ENCODE results near the gene KCNK10. TPM values are rescaled to one million over a fixed set of nuclear protein-coding genes. Genes with fewer than 3 reads are reported as not detected.

The KCNK10 gene
- total RNA-seq, 2 donors from 2014 or later = not detected

DNA sequence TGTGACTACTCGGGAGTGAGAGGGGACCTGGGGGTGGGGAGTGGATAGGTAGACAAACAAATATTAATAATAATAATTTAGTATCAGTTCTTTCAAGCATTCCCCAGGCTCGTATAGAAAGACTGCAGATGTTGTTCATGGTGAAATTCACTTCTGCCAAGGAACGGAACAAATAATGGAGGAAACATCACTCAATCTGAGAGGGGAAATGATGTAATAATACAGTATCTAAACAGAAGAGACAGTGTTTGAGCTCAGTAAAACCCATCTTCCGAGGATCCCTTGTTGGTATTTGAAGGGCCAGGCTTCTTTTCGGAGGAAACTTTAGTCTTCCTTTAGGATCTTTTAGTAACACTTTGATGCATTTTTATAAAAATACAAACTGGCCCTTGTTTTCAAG lies 114.2 kb downstream of the KCNK10 start:
- no peaks in the 10 kb centered on the region for H3K4me1 ChIP-seq (ENCODE audit: control insufficient read depth in 1 of 2, low read depth in 2 of 2)
- H3K27ac ChIP-seq = no peak overlapping the region
- H3K36me3 ChIP-seq = no peaks in the 10 kb centered on the region
- ATAC-seq (ENCODE audit: insufficient number of reproducible peaks, low FRiP score, low read depth) (no peak), DNase-seq (ENCODE audit: low spot score) (no peak)
- no peaks in the 10 kb centered on the region for H3K27me3 ChIP-seq (replicated peaks; ENCODE audit: insufficient read depth)
- TF ChIP-seq CTCF (IDR thresholded peaks at IDR 0.05) = no peak
- no peak overlapping the region for H3K4me3 ChIP-seq
- no peaks in the 10 kb centered on the region for H3K9me3 ChIP-seq

DNA sequence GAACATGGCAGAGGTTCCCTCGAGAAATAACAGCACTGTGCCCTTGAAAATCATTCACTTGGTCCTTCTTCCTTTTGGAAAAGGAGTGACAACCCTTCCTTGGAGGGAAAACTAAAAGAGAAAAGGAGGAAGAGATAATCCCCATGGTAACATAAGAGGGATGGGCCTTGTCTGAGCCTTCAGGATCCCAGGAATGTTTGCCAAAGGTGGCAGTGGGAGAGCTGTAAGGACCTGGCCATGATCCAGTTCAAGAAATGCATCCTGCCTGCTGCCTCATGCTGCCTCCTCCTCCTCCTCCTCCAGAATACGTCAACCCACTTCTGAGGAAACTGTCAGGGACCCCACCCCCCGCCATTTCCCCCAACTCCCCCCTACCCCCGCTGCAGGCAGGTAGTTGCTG lies 118.8 kb downstream of the KCNK10 start:
- no peak for TF ChIP-seq CTCF (IDR thresholded peaks at IDR 0.05)
- DNase-seq (ENCODE audit: low spot score) = no peak
- no peaks in the 10 kb centered on the region for H3K4me1 ChIP-seq (ENCODE audit: control insufficient read depth in 1 of 2, low read depth in 2 of 2)
- H3K27ac ChIP-seq = no peak overlapping the region
- H3K36me3 ChIP-seq = no peaks in the 10 kb centered on the region
- H3K27me3 ChIP-seq (replicated peaks; ENCODE audit: insufficient read depth) = no peaks in the 10 kb centered on the region
- no peak for ATAC-seq (ENCODE audit: insufficient number of reproducible peaks, low FRiP score, low read depth)
- no peak overlapping the region for H3K4me3 ChIP-seq
- H3K9me3 ChIP-seq = no peaks in the 10 kb centered on the region

GRCh38 chr14:88203291-88203690 lies 119.8 kb downstream of the KCNK10 start:
- ATAC-seq (ENCODE audit: insufficient number of reproducible peaks, low FRiP score, low read depth) (no peak), DNase-seq (ENCODE audit: low spot score) (no peak)
- H3K4me1 ChIP-seq (ENCODE audit: control insufficient read depth in 1 of 2, low read depth in 2 of 2) = no peaks in the 10 kb centered on the region

GRCh38 chr14:88202286-88202685 lies 120.8 kb downstream of the KCNK10 start:
- ATAC-seq (ENCODE audit: insufficient number of reproducible peaks, low FRiP score, low read depth) (no peak), DNase-seq (ENCODE audit: low spot score) (no peak)
- Histone ChIP-seq H3K9me3 (no peaks in the 10 kb centered on the region), H3K27me3 (replicated peaks; ENCODE audit: insufficient read depth) (no peaks in the 10 kb centered on the region), H3K4me3 (no peak overlapping the region), H3K4me1 (ENCODE audit: control insufficient read depth in 1 of 2, low read depth in 2 of 2) (no peaks in the 10 kb centered on the region), H3K27ac (no peak overlapping the region), H3K36me3 (no peaks in the 10 kb centered on the region)
- TF ChIP-seq CTCF (IDR thresholded peaks at IDR 0.05) = no peak

More at GRCh38 chr14:88203291-88203690, 119.8 kb downstream of the KCNK10 start:
- Histone ChIP-seq H3K27ac (no peak overlapping the region), H3K9me3 (no peaks in the 10 kb centered on the region), H3K27me3 (replicated peaks; ENCODE audit: insufficient read depth) (no peaks in the 10 kb centered on the region), H3K4me3 (no peak overlapping the region), H3K36me3 (no peaks in the 10 kb centered on the region)
- TF ChIP-seq CTCF (IDR thresholded peaks at IDR 0.05) = no peak

GRCh38 chr14:88201851-88202250 lies 121.2 kb downstream of the KCNK10 start:
- Histone ChIP-seq H3K27me3 (replicated peaks; ENCODE audit: insufficient read depth) (no peaks in the 10 kb centered on the region), H3K27ac (no peak overlapping the region), H3K36me3 (no peaks in the 10 kb centered on the region), H3K4me3 (no peak overlapping the region), H3K4me1 (ENCODE audit: control insufficient read depth in 1 of 2, low read depth in 2 of 2) (no peaks in the 10 kb centered on the region), H3K9me3 (no peaks in the 10 kb centered on the region)
- DNase-seq (ENCODE audit: low spot score) (no peak), ATAC-seq (ENCODE audit: insufficient number of reproducible peaks, low FRiP score, low read depth) (no peak)
- no peak for TF ChIP-seq CTCF (IDR thresholded peaks at IDR 0.05)
